ENCODE measurements around the gene PTPRCAP. TPM values are rescaled to one million over a fixed set of nuclear protein-coding genes. Genes with fewer than 3 reads are reported as not detected.

Gene PTPRCAP
- polyA plus RNA-seq, 1 of the 3 experiments (the other 2 are of a cell fraction), result 1.4 TPM

DNA sequence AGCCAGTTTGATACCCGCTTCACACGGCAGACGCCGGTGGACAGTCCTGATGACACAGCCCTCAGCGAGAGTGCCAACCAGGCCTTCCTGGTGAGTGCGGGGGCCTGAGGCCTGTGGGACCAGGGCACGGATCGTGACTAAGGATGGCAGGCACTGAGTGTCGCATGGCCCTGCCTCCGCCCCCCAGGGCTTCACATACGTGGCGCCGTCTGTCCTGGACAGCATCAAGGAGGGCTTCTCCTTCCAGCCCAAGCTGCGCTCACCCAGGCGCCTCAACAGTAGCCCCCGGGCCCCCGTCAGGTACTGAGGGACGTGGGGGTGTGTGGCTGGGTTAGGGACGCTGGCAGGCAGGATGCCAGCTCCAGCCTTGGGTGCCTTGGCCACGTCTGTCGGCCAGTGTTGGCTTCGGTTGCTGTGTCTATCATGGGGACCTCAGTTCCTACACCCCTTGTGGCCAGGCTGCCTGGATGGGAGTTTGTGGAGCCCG, 3.0 kb downstream of the PTPRCAP start:
- WGBS (ENCODE audit: low lambda C conversion rate), result 100% methylated on average over 2 of the region's 23 CpGs
- DNase-seq, result no peak
- TF ChIP-seq, protein P1, sequence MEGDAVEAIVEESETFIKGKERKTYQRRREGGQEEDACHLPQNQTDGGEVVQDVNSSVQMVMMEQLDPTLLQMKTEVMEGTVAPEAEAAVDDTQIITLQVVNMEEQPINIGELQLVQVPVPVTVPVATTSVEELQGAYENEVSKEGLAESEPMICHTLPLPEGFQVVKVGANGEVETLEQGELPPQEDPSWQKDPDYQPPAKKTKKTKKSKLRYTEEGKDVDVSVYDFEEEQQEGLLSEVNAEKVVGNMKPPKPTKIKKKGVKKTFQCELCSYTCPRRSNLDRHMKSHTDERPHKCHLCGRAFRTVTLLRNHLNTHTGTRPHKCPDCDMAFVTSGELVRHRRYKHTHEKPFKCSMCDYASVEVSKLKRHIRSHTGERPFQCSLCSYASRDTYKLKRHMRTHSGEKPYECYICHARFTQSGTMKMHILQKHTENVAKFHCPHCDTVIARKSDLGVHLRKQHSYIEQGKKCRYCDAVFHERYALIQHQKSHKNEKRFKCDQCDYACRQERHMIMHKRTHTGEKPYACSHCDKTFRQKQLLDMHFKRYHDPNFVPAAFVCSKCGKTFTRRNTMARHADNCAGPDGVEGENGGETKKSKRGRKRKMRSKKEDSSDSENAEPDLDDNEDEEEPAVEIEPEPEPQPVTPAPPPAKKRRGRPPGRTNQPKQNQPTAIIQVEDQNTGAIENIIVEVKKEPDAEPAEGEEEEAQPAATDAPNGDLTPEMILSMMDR (IDR thresholded peaks at IDR 0.05), result no peak
- no peak for TF ChIP-seq GABPA (IDR thresholded peaks at IDR 0.05; ENCODE audit: low read depth)
- no peak for TF ChIP-seq RXRA (IDR thresholded peaks at IDR 0.05; ENCODE audit: borderline replicate concordance, low read depth)
- TF ChIP-seq ELF1 (IDR thresholded peaks at IDR 0.05), result no peak
- TF ChIP-seq, protein P2, sequence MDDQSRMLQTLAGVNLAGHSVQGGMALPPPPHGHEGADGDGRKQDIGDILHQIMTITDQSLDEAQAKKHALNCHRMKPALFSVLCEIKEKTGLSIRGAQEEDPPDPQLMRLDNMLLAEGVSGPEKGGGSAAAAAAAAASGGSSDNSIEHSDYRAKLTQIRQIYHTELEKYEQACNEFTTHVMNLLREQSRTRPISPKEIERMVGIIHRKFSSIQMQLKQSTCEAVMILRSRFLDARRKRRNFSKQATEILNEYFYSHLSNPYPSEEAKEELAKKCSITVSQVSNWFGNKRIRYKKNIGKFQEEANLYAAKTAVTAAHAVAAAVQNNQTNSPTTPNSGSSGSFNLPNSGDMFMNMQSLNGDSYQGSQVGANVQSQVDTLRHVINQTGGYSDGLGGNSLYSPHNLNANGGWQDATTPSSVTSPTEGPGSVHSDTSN (IDR thresholded peaks at IDR 0.05), result no peak
- no peak for TF ChIP-seq GATA2 (CRISPR knock-in tag; IDR thresholded peaks at IDR 0.05)
- TF ChIP-seq, protein P3, sequence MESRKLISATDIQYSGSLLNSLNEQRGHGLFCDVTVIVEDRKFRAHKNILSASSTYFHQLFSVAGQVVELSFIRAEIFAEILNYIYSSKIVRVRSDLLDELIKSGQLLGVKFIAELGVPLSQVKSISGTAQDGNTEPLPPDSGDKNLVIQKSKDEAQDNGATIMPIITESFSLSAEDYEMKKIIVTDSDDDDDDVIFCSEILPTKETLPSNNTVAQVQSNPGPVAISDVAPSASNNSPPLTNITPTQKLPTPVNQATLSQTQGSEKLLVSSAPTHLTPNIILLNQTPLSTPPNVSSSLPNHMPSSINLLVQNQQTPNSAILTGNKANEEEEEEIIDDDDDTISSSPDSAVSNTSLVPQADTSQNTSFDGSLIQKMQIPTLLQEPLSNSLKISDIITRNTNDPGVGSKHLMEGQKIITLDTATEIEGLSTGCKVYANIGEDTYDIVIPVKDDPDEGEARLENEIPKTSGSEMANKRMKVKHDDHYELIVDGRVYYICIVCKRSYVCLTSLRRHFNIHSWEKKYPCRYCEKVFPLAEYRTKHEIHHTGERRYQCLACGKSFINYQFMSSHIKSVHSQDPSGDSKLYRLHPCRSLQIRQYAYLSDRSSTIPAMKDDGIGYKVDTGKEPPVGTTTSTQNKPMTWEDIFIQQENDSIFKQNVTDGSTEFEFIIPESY (IDR thresholded peaks at IDR 0.05; ENCODE audit: borderline replicate concordance, low read depth), result no peak
- TF ChIP-seq TAF1 (IDR thresholded peaks at IDR 0.05; ENCODE audit: borderline replicate concordance, low read depth, low read length), result no peak
- TF ChIP-seq, protein P4, sequence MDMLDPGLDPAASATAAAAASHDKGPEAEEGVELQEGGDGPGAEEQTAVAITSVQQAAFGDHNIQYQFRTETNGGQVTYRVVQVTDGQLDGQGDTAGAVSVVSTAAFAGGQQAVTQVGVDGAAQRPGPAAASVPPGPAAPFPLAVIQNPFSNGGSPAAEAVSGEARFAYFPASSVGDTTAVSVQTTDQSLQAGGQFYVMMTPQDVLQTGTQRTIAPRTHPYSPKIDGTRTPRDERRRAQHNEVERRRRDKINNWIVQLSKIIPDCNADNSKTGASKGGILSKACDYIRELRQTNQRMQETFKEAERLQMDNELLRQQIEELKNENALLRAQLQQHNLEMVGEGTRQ (IDR thresholded peaks at IDR 0.05; ENCODE audit: borderline replicate concordance, low read depth, low read length), result no peak
- TF ChIP-seq SIN3A (IDR thresholded peaks at IDR 0.05; ENCODE audit: borderline replicate concordance, low read depth, low read length), result no peak
- no peak for TF ChIP-seq FOSL2 (IDR thresholded peaks at IDR 0.05; ENCODE audit: borderline replicate concordance, low read depth)
- TF ChIP-seq RAD21 (IDR thresholded peaks at IDR 0.05; ENCODE audit: low read length), result no peak
- no peak for TF ChIP-seq TEAD4 (IDR thresholded peaks at IDR 0.05; ENCODE audit: borderline replicate concordance, insufficient read depth)
- TF ChIP-seq NFIC (IDR thresholded peaks at IDR 0.05; ENCODE audit: borderline replicate concordance), result no peak
- TF ChIP-seq, protein P5, sequence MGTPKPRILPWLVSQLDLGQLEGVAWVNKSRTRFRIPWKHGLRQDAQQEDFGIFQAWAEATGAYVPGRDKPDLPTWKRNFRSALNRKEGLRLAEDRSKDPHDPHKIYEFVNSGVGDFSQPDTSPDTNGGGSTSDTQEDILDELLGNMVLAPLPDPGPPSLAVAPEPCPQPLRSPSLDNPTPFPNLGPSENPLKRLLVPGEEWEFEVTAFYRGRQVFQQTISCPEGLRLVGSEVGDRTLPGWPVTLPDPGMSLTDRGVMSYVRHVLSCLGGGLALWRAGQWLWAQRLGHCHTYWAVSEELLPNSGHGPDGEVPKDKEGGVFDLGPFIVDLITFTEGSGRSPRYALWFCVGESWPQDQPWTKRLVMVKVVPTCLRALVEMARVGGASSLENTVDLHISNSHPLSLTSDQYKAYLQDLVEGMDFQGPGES (IDR thresholded peaks at IDR 0.05; ENCODE audit: low read depth, low read length), result no peak
- no peak for TF ChIP-seq JUND (IDR thresholded peaks at IDR 0.05)
- H2AFZ ChIP-seq (ENCODE audit: low read depth), result no peak overlapping the region
- H3K9me2 ChIP-seq, result no peaks in the 10 kb centered on the region
- H3K9ac ChIP-seq, result no peak overlapping the region
- CTCF ChIA-PET, result no interaction called here
- no peaks in the 10 kb centered on the region for H3K9me3 ChIP-seq
- H3K4me1 ChIP-seq (ENCODE audit: control insufficient read depth in 1 of 2, insufficient read depth in 2 of 2, low read depth in 1 of 2, low read length in 1 of 2), result peaks cover 0 to under 1% of the 10 kb centered on the region in 2 experiments; a peak in 1 of 4 replicates
- peaks cover 3 to 43% of the 10 kb centered on the region in 2 experiments for H3K36me3 ChIP-seq (replicated peaks in 1 of 2; ENCODE audit: control insufficient read depth in 1 of 2, insufficient read depth in 2 of 2, low read length in 1 of 2)
- no peaks in the 10 kb centered on the region for H3K27me3 ChIP-seq (ENCODE audit: insufficient read depth)
- no peak overlapping the region for H3K4me2 ChIP-seq
- H3K27ac ChIP-seq (ENCODE audit: low read depth in 2 of 2, low read length in 1 of 2), result no peak overlapping the region
- H3F3A ChIP-seq (replicated peaks; ENCODE audit: insufficient read depth), result no peaks in the 10 kb centered on the region
- POLR2A ChIA-PET, result no interaction called here
- no peak overlapping the region for H3K4me3 ChIP-seq (ENCODE audit: low read depth in 2 of 2, low read length in 1 of 2)
- no peaks in the 10 kb centered on the region for H4K20me1 ChIP-seq (ENCODE audit: insufficient read depth)
- H3K79me2 ChIP-seq (ENCODE audit: insufficient read depth), result peaks cover 16% of the 10 kb centered on the region
